GM21786 (cell line): Measurements from ENCODE around the gene PRKN.

Source experiments
- ATAC-seq: cut with Tn5 transposase; IDR thresholded peaks from one replicate; pipeline ENCODE4 v1.9.1; 2021; ENCODE audit not compliant: unreplicated experiment

PRKN gene

GRCh38 chr6:161481786-161482516 lies 1245.6 kb downstream of the PRKN start:
- no peak for ATAC-seq

DNA sequence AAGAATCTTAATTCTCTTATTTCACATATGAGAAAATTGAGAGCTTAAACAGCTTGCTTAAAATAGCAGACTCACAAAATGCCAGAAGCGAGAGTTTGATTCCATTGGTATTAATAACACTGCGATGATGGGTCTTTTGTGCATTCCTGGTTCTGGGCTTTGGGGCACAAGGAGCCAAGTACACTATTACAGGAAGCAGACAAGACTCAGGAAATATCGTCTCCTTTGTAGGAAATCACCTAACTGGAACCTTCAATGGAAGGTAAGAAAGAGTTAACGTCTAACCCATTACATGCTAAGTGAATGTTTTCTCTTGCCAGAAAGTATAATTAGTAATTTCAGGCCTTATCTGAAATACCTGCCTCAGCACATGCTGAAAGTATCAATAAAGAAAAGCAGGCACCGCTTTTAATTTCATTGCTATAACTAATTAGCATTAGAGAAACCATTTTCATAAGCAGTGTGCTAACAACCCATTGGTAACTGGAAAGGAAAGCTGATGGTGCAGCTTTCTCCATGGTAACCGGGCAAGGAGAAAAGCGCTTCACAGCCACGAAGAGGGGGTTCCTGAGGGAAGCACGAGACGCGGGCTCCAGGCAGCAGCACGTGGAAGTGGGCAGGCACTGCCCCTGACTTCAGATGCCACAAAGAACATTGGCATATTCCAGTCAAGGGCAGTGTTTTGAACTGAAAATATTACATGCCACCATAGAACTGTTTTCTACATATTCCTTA lies 1247.0 kb downstream of the PRKN start:
- no peak for ATAC-seq

DNA sequence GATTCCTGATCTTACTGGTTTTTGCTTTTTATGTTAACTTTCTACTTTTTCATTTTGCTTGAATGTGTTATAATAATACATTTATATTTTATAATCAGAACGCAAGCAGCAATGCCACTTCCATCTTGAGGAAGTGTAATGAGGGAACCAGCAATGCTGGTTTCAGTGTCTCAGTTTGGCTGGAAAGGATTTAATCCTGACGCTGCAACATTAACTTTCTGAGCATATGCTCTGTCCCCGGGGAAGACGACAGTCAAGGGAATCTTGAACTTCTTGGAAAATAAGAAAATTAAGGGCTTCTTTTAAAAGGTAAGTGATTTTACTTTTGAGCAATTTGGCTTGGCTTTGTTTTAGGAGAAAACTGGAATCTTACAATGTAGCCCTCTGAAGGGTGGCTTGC lies 1248.2 kb downstream of the PRKN start:
- no peak for ATAC-seq

GRCh38 chr6:161477876-161478425 lies 1249.6 kb downstream of the PRKN start:
- no peak for ATAC-seq

- ATAC-seq, result no peak
Measured at GRCh38 chr6:161476711-161477110, 1250.9 kb downstream of the PRKN start.

GRCh38 chr6:161465403-161465802 lies 1262.2 kb downstream of the PRKN start:
- no peak for ATAC-seq

DNA sequence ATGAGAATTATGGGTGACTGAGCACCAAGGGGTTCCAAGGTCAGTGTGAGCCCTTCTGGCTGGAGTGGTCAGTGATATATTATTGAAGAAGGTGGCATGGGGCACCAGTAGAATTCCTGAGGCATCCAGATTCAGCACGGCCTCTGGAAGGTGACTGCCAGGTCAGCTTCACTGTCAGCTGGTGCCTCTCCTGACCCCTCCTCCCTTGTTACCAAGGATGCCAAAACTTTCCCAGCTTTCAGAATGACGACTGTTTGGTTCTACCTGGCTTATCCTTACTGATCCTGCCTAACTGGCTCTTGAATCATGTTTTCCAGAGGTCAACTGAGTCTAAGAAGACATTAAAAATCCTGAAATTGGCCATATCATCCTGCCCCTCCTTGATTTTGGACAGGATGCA lies 1264.5 kb downstream of the PRKN start:
- no peak for ATAC-seq

DNA sequence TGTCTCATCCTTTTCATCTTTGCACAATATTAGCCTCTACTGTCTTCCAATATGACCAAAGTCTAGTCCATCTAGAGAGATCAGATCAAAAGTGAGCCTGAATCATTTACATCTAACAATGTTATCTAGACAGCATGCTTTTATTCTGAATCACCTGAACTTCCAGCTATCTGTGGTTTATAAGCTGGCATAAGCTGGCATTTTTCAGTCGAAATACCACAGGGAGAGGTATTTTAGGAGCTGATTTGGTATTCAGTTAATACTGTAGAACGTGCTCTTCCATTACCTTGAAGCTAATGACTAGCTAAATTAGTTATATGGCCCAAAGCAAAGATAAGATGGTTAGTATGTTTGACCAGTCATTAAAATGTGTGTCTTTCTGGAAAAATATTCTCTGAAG lies 1265.4 kb downstream of the PRKN start:
- no peak for ATAC-seq

DNA sequence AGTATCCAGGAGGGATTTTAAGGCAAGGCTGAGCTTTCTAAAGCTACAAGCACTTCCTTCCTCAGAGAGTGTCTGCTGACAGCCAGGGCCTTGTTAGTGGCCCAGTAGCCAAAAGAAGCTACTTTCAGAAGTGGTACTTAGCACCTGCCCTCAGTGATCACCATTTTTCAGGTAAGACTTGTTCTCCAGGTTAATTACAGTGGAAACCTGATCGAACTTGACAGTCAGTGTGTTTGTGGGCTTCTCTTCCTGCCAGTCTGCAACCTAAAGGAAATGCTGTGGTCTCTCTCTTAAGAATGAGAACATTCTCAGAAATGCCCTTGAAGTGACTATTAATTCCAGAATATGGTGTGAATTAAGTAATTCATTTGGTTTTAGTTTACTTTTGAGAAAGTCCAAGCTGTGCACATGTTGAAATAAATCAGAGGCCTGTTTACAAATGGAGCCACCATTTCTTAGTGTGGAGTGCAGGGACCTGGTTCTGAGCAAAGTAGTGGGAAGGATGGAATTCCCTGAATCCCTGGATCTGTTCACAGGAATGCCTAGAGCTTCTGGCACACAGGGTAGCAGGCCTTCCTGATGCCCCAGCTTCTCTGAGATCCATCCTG lies 1268.5 kb downstream of the PRKN start:
- no peak for ATAC-seq

GRCh38 chr6:161458201-161458951 lies 1269.2 kb downstream of the PRKN start:
- no peak for ATAC-seq

GRCh38 chr6:161455848-161456247 lies 1271.7 kb downstream of the PRKN start:
- no peak for ATAC-seq

- ATAC-seq, result no peak
Measured at GRCh38 chr6:161453558-161453957, 1274.0 kb downstream of the PRKN start.

GRCh38 chr6:161452241-161452640 lies 1275.3 kb downstream of the PRKN start:
- ATAC-seq, result no peak

- ATAC-seq, result no peak
Measured at GRCh38 chr6:161449521-161449920, 1278.0 kb downstream of the PRKN start.

DNA sequence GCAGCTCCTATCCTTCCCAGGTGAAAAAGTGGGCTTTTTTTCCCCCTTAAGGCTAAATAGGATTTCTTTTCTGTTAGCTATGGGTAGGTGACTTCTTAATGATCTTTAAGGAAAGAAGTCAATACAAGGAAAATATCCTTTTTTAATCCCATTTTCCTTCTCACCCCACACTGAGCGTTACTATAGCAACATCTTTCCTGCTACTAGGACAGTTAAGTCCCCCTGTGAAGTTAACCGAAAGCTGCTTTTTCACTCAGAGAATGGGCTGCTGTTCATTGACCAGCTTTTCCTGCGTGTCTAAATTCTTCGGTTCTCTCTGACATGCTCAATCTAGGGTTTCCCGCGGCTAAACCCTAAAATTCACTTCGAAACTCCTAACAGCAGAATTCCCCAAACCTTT lies 1280.6 kb downstream of the PRKN start:
- no peak for ATAC-seq

DNA sequence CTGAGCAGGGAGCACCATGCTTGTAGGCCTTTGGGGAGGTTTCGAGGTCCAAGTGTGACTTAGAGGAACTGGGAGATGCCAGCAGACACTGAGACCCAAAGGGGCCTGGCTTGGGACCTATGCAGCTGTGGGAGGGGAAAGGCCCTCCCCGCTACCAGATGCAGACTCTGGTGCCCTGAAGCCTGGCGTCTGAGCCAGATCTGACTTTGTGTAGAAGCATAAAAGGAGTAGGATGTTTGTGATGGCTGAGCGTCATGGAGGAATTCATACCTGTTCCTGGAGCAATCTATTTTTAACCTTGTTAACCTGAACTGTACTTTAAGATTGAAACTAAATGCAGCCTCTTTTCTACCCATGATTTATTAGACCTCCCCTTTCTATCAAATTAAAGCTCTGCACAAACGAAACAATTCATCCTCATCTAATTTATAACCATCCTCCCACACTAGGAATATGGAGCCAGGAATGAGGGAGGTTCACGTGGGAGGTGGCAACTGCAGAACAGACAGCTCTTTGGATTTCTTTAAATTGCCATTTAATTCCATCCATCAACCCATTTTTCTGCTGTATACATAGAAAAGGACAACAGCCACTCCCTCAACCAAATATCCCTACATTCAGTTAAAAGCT lies 1281.2 kb downstream of the PRKN start:
- ATAC-seq, result no peak

DNA sequence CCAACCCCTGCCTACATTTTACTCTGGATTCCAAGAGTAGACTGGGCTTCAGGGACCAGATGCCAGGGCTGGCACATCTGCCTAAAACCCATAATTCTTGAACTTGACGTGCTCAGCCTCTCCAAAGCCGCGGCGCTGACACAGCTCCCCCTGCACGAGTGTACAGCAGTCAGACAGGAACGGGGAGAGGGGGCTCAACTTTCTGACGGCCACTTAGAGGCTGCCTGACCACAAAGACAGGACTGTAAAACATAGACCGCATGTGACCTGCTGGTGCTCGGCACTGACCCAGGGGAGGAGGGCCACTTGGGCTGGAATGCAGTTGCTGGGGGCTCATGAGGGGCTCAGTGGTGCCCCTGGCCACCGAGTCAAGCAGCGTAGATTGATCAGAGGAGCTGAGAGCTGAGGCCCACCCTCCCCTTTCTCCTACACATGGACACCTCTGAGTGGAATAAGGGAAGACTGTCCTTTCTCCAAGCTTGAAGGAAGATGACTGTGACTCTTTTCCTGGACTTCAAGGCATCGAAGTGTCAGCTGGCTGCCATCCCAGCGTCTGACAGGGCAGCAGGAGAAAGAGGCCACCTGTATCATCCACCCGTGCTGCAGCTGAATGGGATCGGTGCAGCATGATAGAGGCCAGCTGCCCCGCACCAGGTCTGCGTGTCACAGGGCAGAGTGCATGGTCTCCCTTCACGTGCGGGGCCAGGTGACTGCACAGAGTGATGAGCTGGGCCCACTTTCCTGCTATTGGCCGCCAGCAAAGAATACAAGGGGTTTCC lies 1282.4 kb downstream of the PRKN start:
- no peak for ATAC-seq

DNA sequence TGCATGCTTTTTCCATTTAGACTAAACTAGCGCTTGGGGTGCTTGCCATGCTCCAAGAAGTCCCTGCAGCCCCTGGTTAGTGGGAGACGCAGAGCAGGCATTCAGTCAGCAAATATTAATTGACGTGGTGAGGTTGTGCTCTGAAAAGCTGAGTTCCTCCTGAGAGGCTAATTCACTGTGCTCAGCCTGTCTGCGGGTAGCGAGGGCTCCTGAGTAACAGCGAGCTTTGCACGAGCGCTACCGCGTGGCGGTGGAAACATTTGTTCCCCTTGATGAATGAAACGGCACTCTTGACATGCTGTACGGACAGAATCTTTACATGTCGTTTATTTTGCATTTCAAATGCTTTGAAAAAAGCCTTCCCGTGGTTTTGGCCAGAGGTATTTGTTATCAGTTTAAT lies 1283.1 kb downstream of the PRKN start:
- no peak for ATAC-seq

- no peak for ATAC-seq
Measured at GRCh38 chr6:161443848-161444247, 1283.7 kb downstream of the PRKN start.

DNA sequence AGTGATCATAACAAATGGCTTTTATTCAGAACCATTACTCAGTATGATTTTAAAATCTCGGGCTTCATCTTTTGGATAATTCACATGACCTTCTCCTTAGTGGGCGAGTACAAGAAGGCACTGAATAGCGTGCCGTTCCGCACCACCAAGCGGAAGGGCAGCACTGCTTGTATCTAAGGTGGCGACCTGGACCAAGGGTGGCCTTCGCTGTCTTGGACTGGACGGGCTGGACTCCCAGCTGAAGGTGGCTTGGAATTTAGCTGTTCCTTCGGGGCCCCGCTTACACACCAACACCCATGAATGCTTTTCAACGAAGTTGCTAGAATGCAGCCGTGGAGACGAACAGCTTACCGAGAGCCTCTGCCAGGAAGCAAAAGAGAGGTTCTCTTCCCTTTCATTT lies 1285.1 kb downstream of the PRKN start:
- no peak for ATAC-seq
